HG03280 (cell line): ENCODE results near the gene OPCML.

Experiments used
- ATAC-seq: cut with Tn5 transposase; IDR thresholded peaks from one replicate; pipeline ENCODE4 v1.9.1; 2021; ENCODE audit warnings: mild to moderate bottlenecking, moderate library complexity; ENCODE audit not compliant: unreplicated experiment

OPCML gene

GRCh38 chr11:133504906-133505305 lies 27.4 kb downstream of the OPCML start:
- no peak for ATAC-seq

- no peak for ATAC-seq
Measured at GRCh38 chr11:133503776-133504175, 28.5 kb downstream of the OPCML start.

GRCh38 chr11:133503236-133503635 lies 29.1 kb downstream of the OPCML start:
- no peak for ATAC-seq

GRCh38 chr11:133501643-133502539 lies 30.4 kb downstream of the OPCML start:
- no peak for ATAC-seq

- no peak for ATAC-seq
Measured at GRCh38 chr11:133500936-133501335, 31.4 kb downstream of the OPCML start.

GRCh38 chr11:133500435-133500834 lies 31.9 kb downstream of the OPCML start:
- ATAC-seq = no peak

- ATAC-seq = no peak
Measured at GRCh38 chr11:133498969-133499368, 33.3 kb downstream of the OPCML start.

- no peak for ATAC-seq
Measured at GRCh38 chr11:133497477-133498140, 34.7 kb downstream of the OPCML start.

- no peak for ATAC-seq
Measured at GRCh38 chr11:133492895-133493294, 39.4 kb downstream of the OPCML start.

GRCh38 chr11:133491680-133492383 lies 40.5 kb downstream of the OPCML start:
- no peak for ATAC-seq

- no peak for ATAC-seq
Measured at GRCh38 chr11:133480722-133481121, 51.6 kb downstream of the OPCML start.

GRCh38 chr11:133479209-133479608 lies 53.1 kb downstream of the OPCML start:
- ATAC-seq = no peak

GRCh38 chr11:133477251-133477625 lies 55.1 kb downstream of the OPCML start:
- ATAC-seq = no peak

GRCh38 chr11:133476570-133477250 lies 55.6 kb downstream of the OPCML start:
- no peak for ATAC-seq

- no peak for ATAC-seq
Measured at GRCh38 chr11:133474461-133474860, 57.8 kb downstream of the OPCML start.

GRCh38 chr11:133467686-133468085 lies 64.6 kb downstream of the OPCML start:
- no peak for ATAC-seq

GRCh38 chr11:133443206-133443747 lies 89.0 kb downstream of the OPCML start:
- ATAC-seq = no peak

GRCh38 chr11:133441964-133442660 lies 90.2 kb downstream of the OPCML start:
- ATAC-seq = no peak

GRCh38 chr11:133425992-133426391 lies 106.3 kb downstream of the OPCML start:
- no peak for ATAC-seq

- no peak for ATAC-seq
Measured at GRCh38 chr11:133425245-133425644, 107.1 kb downstream of the OPCML start.
